PC-3 (cell line): ENCODE data around the gene GNAI1. TPM values are rescaled to one million over a fixed set of nuclear protein-coding genes. Genes with fewer than 3 reads are reported as not detected.

Experiments
- ATAC-seq: fragments of 200-7000 bp; cut with Tn5 transposase; 2 replicates; pipeline ENCODE4 v1.9.1; 2020; ENCODE audit warnings: mild to moderate bottlenecking, moderate library complexity
- BruUV-seq: library from RNA; stranded (reverse); fragments of 400-500 nt; replicated peaks from 2 replicates; lab custom pipeline; 2021; lab: Mats Ljungman, UMichigan
- CTCF ChIA-PET: fragments of 300-600 bp; sonication (Branson Sonifier 250); formaldehyde crosslinking; loops from one replicate; lab custom pipeline; 2022; ENCODE audit warnings: antibody characterized with exemption; lab: Charles Lee
- POLR2A ChIA-PET: fragments of 300-600 bp; sonication (Branson Sonifier 250); formaldehyde crosslinking; loops from one replicate; lab custom pipeline; 2022; ENCODE audit warnings: antibody characterized with exemption; ENCODE audit not compliant: unreplicated experiment; lab: Charles Lee
- DNase-seq: peaks from one replicate; pipeline ENCODE4 v3.0.0-alpha.2; 2015
- H2AFZ ChIP-seq: fragments of 300-600 bp; sonication (generic); 2 replicates; pipeline ENCODE4 v1.6.0; 2016; ENCODE audit warnings: antibody characterized with exemption, low read length
- H3F3A ChIP-seq: fragments of 300-600 bp; sonication (generic); one replicate; pipeline ENCODE4 v1.6.0; 2017; ENCODE audit warnings: antibody characterized with exemption, low read length, control low read depth, mild to moderate bottlenecking; ENCODE audit not compliant: unreplicated experiment
- H3K27ac ChIP-seq: fragments of 300-600 bp; sonication (generic); 2 replicates; pipeline ENCODE4 v1.5.1; 2016; ENCODE audit warnings: mild to moderate bottlenecking, low read length
- H3K27me3 ChIP-seq: fragments of 300-600 bp; sonication (generic); 2 replicates; pipeline ENCODE4 v1.6.1; 2016; ENCODE audit warnings: low read length, mixed read lengths
- H3K36me3 ChIP-seq: fragments of 300-600 bp; sonication (generic); 2 replicates; pipeline ENCODE4 v1.6.1; 2016; ENCODE audit warnings: low read depth, mixed run types, low read length, mixed read lengths
- H3K4me1 ChIP-seq: fragments of 300-600 bp; sonication (generic); 2 replicates; pipeline ENCODE4 v1.5.1; 2016; ENCODE audit warnings: low read length; ENCODE audit not compliant: insufficient read depth
- H3K4me2 ChIP-seq: fragments of 300-600 bp; sonication (generic); 2 replicates; pipeline ENCODE4 v1.6.0; 2016; ENCODE audit warnings: low read length
- H3K4me3 ChIP-seq: fragments of 300-600 bp; sonication (generic); 2 replicates; pipeline ENCODE4 v1.5.1; 2016; ENCODE audit warnings: mild to moderate bottlenecking, low read length, mixed read lengths
- H3K79me2 ChIP-seq: fragments of 300-600 bp; sonication (generic); 2 replicates; pipeline ENCODE4 v1.6.1; 2017; ENCODE audit warnings: low read length, mixed read lengths
- H3K9ac ChIP-seq: fragments of 300-600 bp; sonication (generic); 2 replicates; pipeline ENCODE4 v1.6.0; 2016; ENCODE audit warnings: mild to moderate bottlenecking, low read length
- H3K9me2 ChIP-seq: fragments of 300-600 bp; sonication (generic); replicated peaks from 2 replicates; pipeline ENCODE4 v1.6.1; 2016; ENCODE audit warnings: mixed run types, low read length, mixed read lengths
- H3K9me3 ChIP-seq: fragments of 300-600 bp; sonication (generic); 2 replicates; pipeline ENCODE4 v1.6.1; 2016; ENCODE audit warnings: low read length, mixed read lengths
- H4K20me1 ChIP-seq: fragments of 300-600 bp; sonication (generic); 2 replicates; pipeline ENCODE4 v1.6.1; 2016; ENCODE audit warnings: low read length, mixed read lengths
- CTCF ChIP-seq: fragments of 300-600 bp; sonication (generic); conservative IDR thresholded peaks from 2 replicates; pipeline ENCODE4 v1.5.1; 2017; ENCODE audit warnings: antibody characterized with exemption, low read depth, mild to moderate bottlenecking, low read length
- EZH2 ChIP-seq: fragments of 300-600 bp; sonication (generic); IDR thresholded peaks from one replicate; pipeline ENCODE4 v1.6.1; 2017; ENCODE audit warnings: antibody characterized with exemption, mild to moderate bottlenecking, low read length; ENCODE audit not compliant: unreplicated experiment
- EZH2phosphoT487 ChIP-seq: fragments of 300-600 bp; sonication (generic); IDR thresholded peaks from 2 replicates; pipeline ENCODE4 v1.6.1; 2018; ENCODE audit warnings: mild to moderate bottlenecking, antibody characterized with exemption, low read length, borderline replicate concordance
- intact Hi-C: fragments of 100-400 bp; cut with micrococcal nuclease; formaldehyde crosslinking; loops from 2 replicates; pipeline ENCODE4 v1.9.0; 2023
- total RNA-seq: library from RNA; depleted of rRNA; stranded (reverse); fragments of >200 nt; gene quantifications from 2 replicates; pipeline ENCODE4 v1.2.3, GENCODE V29; 2014

The GNAI1 gene
- total RNA-seq, 1 experiment from 2014 or later = 16.9 TPM

- POLR2A ChIA-PET = no interaction called here
- H3K4me2 ChIP-seq = peak overlapping the region; percentile 44
Measured at GRCh38 chr7:80218723-80219122, 84.1 kb downstream of the GNAI1 start.

GRCh38 chr7:80220022-80220634 lies 85.5 kb downstream of the GNAI1 start:
- Histone ChIP-seq H3K27ac (no peak overlapping the region), H3K9ac (no peak overlapping the region), H3K27me3 (no peaks in the 10 kb centered on the region), H3K4me1 (peaks cover 15% of the 10 kb centered on the region), H3K9me3 (no peaks in the 10 kb centered on the region), H2AFZ (no peak overlapping the region), H3K79me2 (no peaks in the 10 kb centered on the region), H3K9me2 (no peaks in the 10 kb centered on the region), H4K20me1 (no peaks in the 10 kb centered on the region), H3K36me3 (no peaks in the 10 kb centered on the region; the same call in 1 of the 2 replicates), H3F3A (no peaks in the 10 kb centered on the region), H3K4me2 (no peak overlapping the region), H3K4me3 (no peak overlapping the region)
- BruUV-seq = no TSS peak
- ChIA-PET POLR2A (no interaction called here), CTCF (no interaction called here)
- TF ChIP-seq CTCF = no peak
- no peak for TF ChIP-seq EZH2
- TF ChIP-seq EZH2phosphoT487 = no peak
- no peak for ATAC-seq
- intact Hi-C loops = no loop called here
- no peak for DNase-seq

More at GRCh38 chr7:80218723-80219122, 84.1 kb downstream of the GNAI1 start:
- intact Hi-C loops = loop anchor here (1.0 to 5.0 kb wide), 3 partner anchors 60 to 174 kb away; no protein-coding TSS in a partner anchor
- Histone ChIP-seq H2AFZ (no peak overlapping the region), H3K4me3 (no peak overlapping the region), H3K36me3 (no peaks in the 10 kb centered on the region; the same call in 1 of the 2 replicates), H3K9ac (no peak overlapping the region), H3K9me3 (no peaks in the 10 kb centered on the region), H3K4me1 (peaks cover 15% of the 10 kb centered on the region), H3K9me2 (no peaks in the 10 kb centered on the region), H3K27me3 (no peaks in the 10 kb centered on the region), H3F3A (no peaks in the 10 kb centered on the region), H3K79me2 (no peaks in the 10 kb centered on the region), H3K27ac (peak overlapping the region; percentile 55), H4K20me1 (no peaks in the 10 kb centered on the region)
- ATAC-seq (peak; percentile 93), DNase-seq (peak; percentile 91)
- no TSS peak for BruUV-seq
- TF ChIP-seq EZH2 = no peak
- TF ChIP-seq CTCF = no peak
- TF ChIP-seq EZH2phosphoT487 = no peak
- CTCF ChIA-PET = interaction anchor here (0.7 kb wide), 2 partner anchors 59 to 422 kb away, joined by 4 to 5 read pairs; no protein-coding TSS in a partner anchor

GRCh38 chr7:80224415-80224814 lies 89.8 kb downstream of the GNAI1 start:
- Histone ChIP-seq H3K4me1 (peaks cover 3% of the 10 kb centered on the region), H3K79me2 (no peaks in the 10 kb centered on the region), H3K4me2 (no peak overlapping the region), H3K9me3 (no peaks in the 10 kb centered on the region), H3K27me3 (no peaks in the 10 kb centered on the region), H3K4me3 (no peak overlapping the region), H3K9me2 (no peaks in the 10 kb centered on the region), H3K9ac (no peak overlapping the region), H3K36me3 (no peaks in the 10 kb centered on the region), H3F3A (no peaks in the 10 kb centered on the region), H3K27ac (no peak overlapping the region), H2AFZ (no peak overlapping the region), H4K20me1 (no peaks in the 10 kb centered on the region)
- POLR2A ChIA-PET = no interaction called here
- intact Hi-C loops = no loop called here
- DNase-seq (no peak), ATAC-seq (no peak)
- CTCF ChIA-PET = no interaction called here
- TF ChIP-seq EZH2phosphoT487 (no peak), CTCF (no peak), EZH2 (no peak)
- BruUV-seq = no TSS peak
